IMR-90 (cell line): ENCODE measurements around the gene FIBCD1. TPM values are rescaled to one million over a fixed set of nuclear protein-coding genes. Genes with fewer than 3 reads are reported as not detected.
A peak's percentile ranks its signal among the peaks of the same experiment; 100 is the strongest.

ENCODE experiments used
- ATAC-seq: fragments of 200-7000 bp; cut with Tn5 transposase; 2 replicates; pipeline ENCODE4 v1.9.1; 2020; ENCODE audit warnings: low read depth, mild to moderate bottlenecking, moderate library complexity
- BruUV-seq: library from RNA; stranded (reverse); fragments of 400-500 nt; replicated peaks from 2 replicates; lab custom pipeline; 2021; lab: Mats Ljungman, UMichigan
- CTCF ChIA-PET: fragments of 300-600 bp; formaldehyde crosslinking; extraction: SDS; loops from one replicate; lab custom pipeline; 2021; ENCODE audit warnings: antibody characterized with exemption; lab: Yijun Ruan, JAX
- POLR2A ChIA-PET: fragments of 300-600 bp; sonication (Branson Sonifier 250); formaldehyde crosslinking; loops from one replicate; lab custom pipeline; 2022; ENCODE audit warnings: antibody characterized with exemption; ENCODE audit not compliant: unreplicated experiment; lab: Charles Lee
- DNase-seq: peaks from one replicate; pipeline ENCODE4 v3.0.0; 2013
- H2AFZ ChIP-seq: replicated peaks from 2 replicates; pipeline ENCODE3; 2013; ENCODE audit warnings: low read length, mild to moderate bottlenecking; ENCODE audit not compliant: poor library complexity
- H2AK5ac ChIP-seq: 2 replicates; pipeline ENCODE4 v1.6.1; 2013; ENCODE audit warnings: low read depth, low read length, inconsistent platforms
- H2AK9ac ChIP-seq: replicated peaks from 2 replicates; pipeline ENCODE3; 2013; ENCODE audit warnings: mild to moderate bottlenecking, low read depth, low read length, moderate library complexity; ENCODE audit not compliant: poor library complexity
- H2BK120ac ChIP-seq: 2 replicates; pipeline ENCODE4 v1.6.1; 2013; ENCODE audit warnings: low read depth, low read length, inconsistent platforms
- H2BK15ac ChIP-seq: 3 replicates; pipeline ENCODE4 v1.6.1; 2013; ENCODE audit warnings: low read depth, low read length, inconsistent platforms
- H2BK20ac ChIP-seq: 2 replicates; pipeline ENCODE4 v1.6.1; 2013; ENCODE audit warnings: low read depth, mild to moderate bottlenecking, inconsistent platforms, low read length, moderate library complexity
- H2BK5ac ChIP-seq: 2 replicates; pipeline ENCODE4 v1.6.1; 2013; ENCODE audit warnings: mild to moderate bottlenecking, low read depth, low read length, inconsistent platforms; ENCODE audit not compliant: poor library complexity, severe bottlenecking
- H3K14ac ChIP-seq: replicated peaks from 2 replicates; pipeline ENCODE4 v1.6.1; 2013; ENCODE audit warnings: low read depth, low read length, inconsistent platforms
- H3K18ac ChIP-seq: 2 replicates; pipeline ENCODE4 v1.6.1; 2013; ENCODE audit warnings: low read depth, low read length, control low read depth
- H3K23ac ChIP-seq: 2 replicates; pipeline ENCODE4 v1.6.1; 2013; ENCODE audit warnings: low read depth, low read length, inconsistent platforms
- H3K27ac ChIP-seq: 2 replicates; pipeline ENCODE4 v1.5.1; 2013; ENCODE audit warnings: mild to moderate bottlenecking, control low read depth, low read length; ENCODE audit not compliant: insufficient read depth
- H3K27me3 ChIP-seq: 2 replicates; pipeline ENCODE4 v1.6.1; 2013; ENCODE audit warnings: low read length; ENCODE audit not compliant: control insufficient read depth, insufficient read depth
- H3K36me3 ChIP-seq: 2 replicates; pipeline ENCODE4 v1.6.1; 2013; ENCODE audit warnings: low read length, mixed read lengths; ENCODE audit not compliant: control insufficient read depth, insufficient read depth
- H3K4ac ChIP-seq: 2 replicates; pipeline ENCODE4 v1.6.1; 2013; ENCODE audit warnings: low read depth, low read length, inconsistent platforms
- H3K4me1 ChIP-seq: 2 replicates; pipeline ENCODE4 v1.6.1; 2013; ENCODE audit warnings: low read length, mixed read lengths; ENCODE audit not compliant: control insufficient read depth, insufficient read depth
- H3K4me2 ChIP-seq: 2 replicates; pipeline ENCODE4 v1.6.1; 2013; ENCODE audit warnings: low read depth, mild to moderate bottlenecking, control low read depth, low read length, moderate library complexity
- H3K4me3 ChIP-seq: 2 replicates; pipeline ENCODE4 v1.5.1; 2013; ENCODE audit warnings: low read depth, mild to moderate bottlenecking, control low read depth, low read length, moderate library complexity; ENCODE audit not compliant: insufficient read depth
- H3K56ac ChIP-seq: 2 replicates; pipeline ENCODE4 v1.6.1; 2013; ENCODE audit warnings: low read length, inconsistent platforms; ENCODE audit not compliant: insufficient read depth; ENCODE audit errors: extremely low read depth
- H3K79me1 ChIP-seq, 2 experiments: 2 replicates each; pipeline ENCODE4 v1.6.1; 2013; ENCODE audit warnings: low read length in 2 of 2, inconsistent platforms in 1 of 2, low read depth in 1 of 2
- H3K9ac ChIP-seq: 2 replicates; pipeline ENCODE4 v1.6.1; 2013; ENCODE audit warnings: low read depth, low read length, control low read depth
- H3K9me1 ChIP-seq: 2 replicates; pipeline ENCODE4 v1.6.1; 2013; ENCODE audit warnings: low read length, inconsistent platforms; ENCODE audit not compliant: insufficient read depth
- H3K9me3 ChIP-seq: 2 replicates; pipeline ENCODE4 v1.6.1; 2013; ENCODE audit warnings: low read length; ENCODE audit not compliant: control insufficient read depth, insufficient read depth
- H4K20me1 ChIP-seq: 2 replicates; pipeline ENCODE4 v1.6.1; 2013; ENCODE audit warnings: low read length, inconsistent platforms; ENCODE audit not compliant: insufficient read depth
- H4K5ac ChIP-seq: 2 replicates; pipeline ENCODE4 v1.6.1; 2013; ENCODE audit warnings: mild to moderate bottlenecking, low read depth, low read length, control low read depth
- H4K8ac ChIP-seq, 2 experiments: 2 replicates each; pipeline ENCODE4 v1.6.1; 2013; ENCODE audit warnings: low read depth in 2 of 2, low read length in 2 of 2, control low read depth in 1 of 2, inconsistent platforms in 1 of 2
- H4K91ac ChIP-seq: 2 replicates; pipeline ENCODE4 v1.6.1; 2013; ENCODE audit warnings: low read depth, low read length, inconsistent platforms; ENCODE audit not compliant: insufficient read depth
- CEBPB ChIP-seq: IDR thresholded peaks from 2 replicates; pipeline ENCODE4 v1.6.1; 2012; ENCODE audit warnings: low read depth, low read length, improper control_type of control experiment
- CTCF ChIP-seq: conservative IDR thresholded peaks from 2 replicates; pipeline ENCODE4 v1.5.1; 2012; ENCODE audit warnings: mild to moderate bottlenecking, low read depth, low read length, improper control_type of control experiment
- NFE2L2 ChIP-seq: fragments of 150-350 bp; IDR thresholded peaks from 2 replicates; pipeline ENCODE4 v1.6.1; 2016; ENCODE audit warnings: low read depth, mild to moderate bottlenecking, low read length
- RAD21 ChIP-seq: IDR thresholded peaks from 2 replicates; pipeline ENCODE4 v1.6.1; 2012; ENCODE audit warnings: low read length, improper control_type of control experiment
- RCOR1 ChIP-seq: IDR thresholded peaks from 2 replicates; pipeline ENCODE4 v1.6.1; 2012; ENCODE audit warnings: mild to moderate bottlenecking, low read length, improper control_type of control experiment; ENCODE audit not compliant: insufficient replicate concordance
- RFX5 ChIP-seq: IDR thresholded peaks from 2 replicates; pipeline ENCODE4 v1.8.0; 2012; ENCODE audit warnings: low read depth, mild to moderate bottlenecking, low read length, moderate library complexity
- WGBS, 2 experiments: methylation state at CpG; one replicate each; pipeline versions ENCODE4 v1.1.5 to v1.1.7; 2013; ENCODE audit warnings: missing lambda C conversion rate in 2 of 2; ENCODE audit not compliant: insufficient read length in 1 of 2; ENCODE audit errors: extremely low coverage in 2 of 2; 5-methylcytosine and 5-hydroxymethylcytosine counted together
- dilution Hi-C: fragments of 300-500 bp; cut with HindIII; formaldehyde crosslinking; loops from one replicate; pipeline ENCODE4 v1.14.3; 2018; ENCODE audit warnings: low sequenced_read_pairs; ENCODE audit not compliant: unreplicated experiment
- in situ Hi-C: fragments of 300-500 bp; cut with MboI; formaldehyde crosslinking; loops from 3 replicates; pipeline ENCODE4 v1.14.3; 2019; ENCODE audit warnings: low sequenced_read_pairs, inconsistent platforms, mixed read lengths
- intact Hi-C: fragments of 100-400 bp; cut with micrococcal nuclease; formaldehyde crosslinking; loops from 2 replicates; pipeline ENCODE4 v1.10.0; 2022
- polyA plus RNA-seq, 3 experiments: library from polyadenylated mRNA; depleted of rRNA; stranded (reverse); fragments of >200 nt; gene quantifications; 2 replicates each; pipeline ENCODE4 v1.2.3, GENCODE V29; 2012; ENCODE audit warnings: low replicate concordance in 1 of 3
- total RNA-seq: library from RNA; depleted of rRNA; stranded (reverse); fragments of >200 nt; gene quantifications from 2 replicates; pipeline ENCODE4 v1.2.3, GENCODE V29; 2012

Gene FIBCD1
- total and polyA plus RNA-seq, 2 of the 4 experiments (the other 2 are of a cell fraction) = 1.1 to 10.1 TPM

- Histone ChIP-seq H2AK9ac (peak overlapping the region; percentile 26), H3K18ac (no peak overlapping the region), H3K4ac (no peak overlapping the region), H2AFZ (no peak overlapping the region), H4K20me1 (no peaks in the 10 kb centered on the region), H3K27ac (no peak overlapping the region), H3K9me1 (no peaks in the 10 kb centered on the region), H3K4me2 (no peak overlapping the region), H3K9ac (no peak overlapping the region), H2BK5ac (no peak overlapping the region), H3K4me3 (no peak overlapping the region), H4K8ac (no peak overlapping the region), H3K27me3 (no peaks in the 10 kb centered on the region), H3K56ac (no peak overlapping the region), H3K79me1 (no peaks in the 10 kb centered on the region), H3K23ac (no peak overlapping the region), H3K4me1 (no peaks in the 10 kb centered on the region), H4K5ac (no peak overlapping the region), H4K91ac (no peak overlapping the region), H3K14ac (no peak overlapping the region), H3K9me3 (no peaks in the 10 kb centered on the region), H2AK5ac (no peak overlapping the region), H2BK20ac (no peak overlapping the region), H2BK120ac (no peak overlapping the region), H3K36me3 (no peaks in the 10 kb centered on the region), H2BK15ac (no peak overlapping the region)
- in situ Hi-C loops = no loop called here
- ChIA-PET CTCF (no interaction called here), POLR2A (no interaction called here)
- BruUV-seq = no TSS peak
- DNase-seq (no peak), ATAC-seq (no peak)
- intact Hi-C loops = no loop called here
- 66% methylated on average over 6 of the region's 14 CpGs; no CpG with 5 or more reads in 1 of the 2 experiments for WGBS, 2 experiments
- dilution Hi-C loops = no loop called here
- TF ChIP-seq RFX5 (no peak), NFE2L2 (no peak), RAD21 (no peak), RCOR1 (no peak), CTCF (no peak), CEBPB (no peak)
Observed at GRCh38 chr9:130920762-130921299, 18.2 kb downstream of the FIBCD1 start.
